Adrenal gland (tissue), 5 donors: ENCODE data around the gene ADORA1.

Source experiments
- CTCF ChIP-seq, 6 experiments: fragments of 450-650 bp in 4 of 6; fragments of 200-600 bp in 2 of 6; sonication (generic) in 1 of 6; IDR thresholded peaks; 1 replicate in 5 of 6; 2 replicates in 1 of 6; pipeline versions ENCODE4 v1.5.1 to v1.8.0; 2016 to 2021; ENCODE audit warnings: antibody characterized with exemption in 6 of 6, mild to moderate bottlenecking in 2 of 6, moderate library complexity in 1 of 6
- POLR2A ChIP-seq, 2 donors: fragments of 450-650 bp; IDR thresholded peaks; one replicate each; pipeline ENCODE4 v1.6.1; 2017; ENCODE audit warnings: antibody characterized with exemption in 2 of 2, mild to moderate bottlenecking in 2 of 2, moderate library complexity in 1 of 2
- donor health status: DM: no; HTN: no; CAD: no.

- TF ChIP-seq POLR2A (IDR thresholded peaks at IDR 0.05) (no peak), CTCF (IDR thresholded peaks at IDR 0.05) (no peak)
Measured at GRCh38 chr1:203174324-203174985, 46.9 kb downstream of the ADORA1 start.
